Measurements from ENCODE around the gene HGF. TPM values are rescaled to one million over a fixed set of nuclear protein-coding genes. Genes with fewer than 3 reads are reported as not detected.
"Not testable (repeated sequence)": the region's sequence is repeated elsewhere in the genome, so short reads cannot be mapped to it uniquely, and the experiment has no call there.

Gene HGF
- total and polyA plus RNA-seq, 8 donors: 0.42 to 8.0 (median 0.86) TPM

DNA sequence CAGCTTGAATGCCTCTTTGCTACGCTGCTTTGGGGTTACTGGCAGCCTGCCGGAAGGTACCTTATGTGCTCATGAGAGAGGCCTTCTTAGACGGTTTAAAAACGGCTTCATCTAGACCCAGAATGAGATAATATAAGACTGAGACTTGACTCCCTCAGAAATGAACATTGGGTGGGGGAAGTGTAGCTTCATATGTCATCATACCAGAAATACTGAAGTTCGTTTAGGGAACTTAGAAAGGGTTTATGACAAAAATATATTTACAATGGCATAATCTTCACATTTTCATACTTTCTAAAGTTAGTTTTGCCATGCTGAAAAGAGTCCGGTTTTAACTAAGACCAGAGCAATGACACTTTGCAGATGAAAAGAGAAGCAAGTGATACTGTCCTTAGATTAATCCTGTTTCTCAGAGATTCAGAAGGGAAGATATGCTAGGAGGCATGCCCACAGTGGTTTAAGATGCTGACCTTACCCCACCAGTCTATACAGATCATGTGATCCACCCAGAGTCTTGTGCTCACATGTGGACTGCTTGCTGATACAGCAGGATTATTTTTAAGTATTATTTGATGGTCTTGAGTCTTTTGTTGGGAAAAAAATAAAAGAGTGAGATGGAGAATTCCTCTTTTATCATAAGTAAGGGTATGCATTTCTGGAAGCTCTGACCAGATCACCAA, 40.8 kb upstream of the HGF start:
- intact Hi-C loops (cut with DNase I): no loop called here
- Histone ChIP-seq H3K4me1 (no peaks in the 10 kb centered on the region), H3K9me3 (no peaks in the 10 kb centered on the region), H3K4me3 (no peak overlapping the region), H3K36me3 (no peaks in the 10 kb centered on the region), H3K27me3 (no peaks in the 10 kb centered on the region), H3K27ac (peak overlapping the region in 1 of 4 donors; percentile 10)
- TF ChIP-seq, protein P1, sequence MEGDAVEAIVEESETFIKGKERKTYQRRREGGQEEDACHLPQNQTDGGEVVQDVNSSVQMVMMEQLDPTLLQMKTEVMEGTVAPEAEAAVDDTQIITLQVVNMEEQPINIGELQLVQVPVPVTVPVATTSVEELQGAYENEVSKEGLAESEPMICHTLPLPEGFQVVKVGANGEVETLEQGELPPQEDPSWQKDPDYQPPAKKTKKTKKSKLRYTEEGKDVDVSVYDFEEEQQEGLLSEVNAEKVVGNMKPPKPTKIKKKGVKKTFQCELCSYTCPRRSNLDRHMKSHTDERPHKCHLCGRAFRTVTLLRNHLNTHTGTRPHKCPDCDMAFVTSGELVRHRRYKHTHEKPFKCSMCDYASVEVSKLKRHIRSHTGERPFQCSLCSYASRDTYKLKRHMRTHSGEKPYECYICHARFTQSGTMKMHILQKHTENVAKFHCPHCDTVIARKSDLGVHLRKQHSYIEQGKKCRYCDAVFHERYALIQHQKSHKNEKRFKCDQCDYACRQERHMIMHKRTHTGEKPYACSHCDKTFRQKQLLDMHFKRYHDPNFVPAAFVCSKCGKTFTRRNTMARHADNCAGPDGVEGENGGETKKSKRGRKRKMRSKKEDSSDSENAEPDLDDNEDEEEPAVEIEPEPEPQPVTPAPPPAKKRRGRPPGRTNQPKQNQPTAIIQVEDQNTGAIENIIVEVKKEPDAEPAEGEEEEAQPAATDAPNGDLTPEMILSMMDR (IDR thresholded peaks at IDR 0.05): no peak
- no peak for FAIRE-seq
- WGBS, 2 donors: 66 to 76% methylated on average over 6 of the region's 6 CpGs
- ATAC-seq: peak in 2 of 4 donors; percentile 73 to 77
- no peak for DNase-seq

DNA sequence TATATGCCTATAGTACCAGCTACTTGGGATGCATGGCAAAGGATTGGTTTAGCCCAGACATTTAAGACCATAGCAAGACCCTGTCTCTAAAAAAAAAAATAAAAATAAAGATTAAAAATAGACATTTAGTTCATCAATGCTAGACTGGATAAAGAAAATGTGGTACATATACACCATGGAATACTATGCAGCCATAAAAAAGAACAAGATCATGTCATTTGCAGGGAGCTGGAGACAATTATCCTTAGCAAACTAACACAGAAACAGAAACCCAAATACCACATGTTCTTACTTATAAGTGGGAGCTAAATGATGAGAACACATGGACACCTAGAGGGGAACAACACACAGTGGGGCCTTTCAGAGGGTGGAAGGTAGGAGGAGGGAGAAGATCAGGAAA, 38.5 kb upstream of the HGF start:
- H3K36me3 ChIP-seq; ATAC-seq; DNase-seq; intact Hi-C loops (cut with DNase I); H3K4me3 ChIP-seq; H3K4me1 ChIP-seq; H3K27me3 ChIP-seq; H3K9me3 ChIP-seq; H3K27ac ChIP-seq; FAIRE-seq: not testable (repeated sequence)

GRCh38 chr7:81803267-81803666, 33.4 kb upstream of the HGF start:
- TF ChIP-seq, protein P1 (IDR thresholded peaks at IDR 0.05): no peak
- no peaks in the 10 kb centered on the region for H3K9me3 ChIP-seq
- FAIRE-seq (no peak), DNase-seq (no peak), ATAC-seq (no peak)
- H3K4me3 ChIP-seq: no peak overlapping the region
- no peaks in the 10 kb centered on the region for H3K36me3 ChIP-seq
- intact Hi-C loops (cut with DNase I): no loop called here
- no peak overlapping the region for H3K27ac ChIP-seq
- 17 to 27% methylated on average over 5 of the region's 5 CpGs for WGBS, 2 donors
- H3K27me3 ChIP-seq: no peaks in the 10 kb centered on the region
- H3K4me1 ChIP-seq: no peaks in the 10 kb centered on the region

DNA sequence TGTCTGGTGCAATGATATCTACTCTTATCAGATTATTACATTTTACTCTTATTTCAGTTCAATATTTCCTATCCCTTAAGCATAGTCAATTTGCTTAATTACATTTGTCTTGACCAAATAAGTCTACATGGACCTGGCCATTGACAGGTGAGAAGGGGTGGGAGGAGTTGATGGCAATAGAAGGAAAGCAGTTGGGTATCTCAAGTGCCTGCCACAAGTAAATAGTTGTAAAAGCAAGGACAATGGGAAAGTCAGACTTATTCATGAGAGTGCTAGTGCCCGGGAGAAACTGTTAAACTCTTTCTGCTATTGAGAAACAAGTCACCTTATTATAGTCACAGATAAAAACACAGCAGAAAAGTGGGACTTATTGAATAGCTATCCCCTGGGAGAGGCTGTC, 32.4 kb upstream of the HGF start:
- H3K4me3 ChIP-seq: no peak overlapping the region
- WGBS, 2 donors: 0 to 18% methylated on average over 1 of the region's 1 CpG
- TF ChIP-seq, protein P1 (IDR thresholded peaks at IDR 0.05): no peak
- H3K36me3 ChIP-seq: no peaks in the 10 kb centered on the region
- intact Hi-C loops (cut with DNase I): no loop called here
- FAIRE-seq: no peak
- no peak for ATAC-seq
- H3K27me3 ChIP-seq: no peaks in the 10 kb centered on the region
- H3K4me1 ChIP-seq: no peaks in the 10 kb centered on the region
- no peak for DNase-seq
- H3K9me3 ChIP-seq: no peaks in the 10 kb centered on the region
- H3K27ac ChIP-seq: no peak overlapping the region

- intact Hi-C loops (cut with DNase I): no loop called here
- H3K4me3 ChIP-seq: no peak overlapping the region
- no peaks in the 10 kb centered on the region for H3K9me3 ChIP-seq
- H3K27ac ChIP-seq: no peak overlapping the region
- no peak for FAIRE-seq
- H3K4me1 ChIP-seq: no peaks in the 10 kb centered on the region
- no peaks in the 10 kb centered on the region for H3K36me3 ChIP-seq
- no peak for ATAC-seq
- WGBS, 2 donors: 64 to 67% methylated on average over 5 of the region's 5 CpGs
- TF ChIP-seq, protein P1 (IDR thresholded peaks at IDR 0.05): no peak
- no peak for DNase-seq
- H3K27me3 ChIP-seq: no peaks in the 10 kb centered on the region
These were observed 31.7 kb upstream of the HGF start for GRCh38 chr7:81801532-81801931.
